Right renal pelvis (tissue), 4 donors: ENCODE results near the gene RTN3. TPM values are rescaled to one million over a fixed set of nuclear protein-coding genes. Genes with fewer than 3 reads are reported as not detected.

Experiments
- polyA plus RNA-seq, 4 donors: library from polyadenylated mRNA; unstranded; fragments of 120-200 nt; gene quantifications; one replicate each; pipeline ENCODE4 v1.2.1, GENCODE V29; 2013; ENCODE audit not compliant: insufficient read length in 4 of 4

The RTN3 gene
- polyA plus RNA-seq, 4 donors: 172 to 196 (median 184) TPM

Other genes starting within 250 kb of the RTN3 start
- under 1 TPM; 0.53 to 0.86 (median 0.68) TPM for gene PLAAT5, start 190.3 kb upstream of the RTN3 start, polyA plus RNA-seq
- gene LGALS12, start 175.4 kb upstream of the RTN3 start, polyA plus RNA-seq: under 1 TPM; 0.12 to 0.14 (median 0.14) TPM
- 10 to 100 TPM; 10.0 to 11.9 (median 11.0) TPM for gene PLAAT4, start 144.7 kb upstream of the RTN3 start, polyA plus RNA-seq
- gene PLAAT2, start 118.1 kb upstream of the RTN3 start, polyA plus RNA-seq: under 1 TPM in 2 of 4 donors, not detected in 2; 0.27 to 0.44 TPM
- 10 to 100 TPM; 11.4 to 21.1 (median 16.6) TPM for gene PLAAT3, start 67.1 kb upstream of the RTN3 start, polyA plus RNA-seq
- gene ATL3, start 10.1 kb upstream of the RTN3 start, polyA plus RNA-seq: 10 to 100 TPM; 16.0 to 21.0 (median 19.2) TPM
- 10 to 100 TPM; 48.6 to 51.1 (median 49.1) TPM for gene ZFTA, start 87.3 kb downstream of the RTN3 start, polyA plus RNA-seq
- 10 to 100 TPM; 28.4 to 37.0 (median 29.2) TPM for gene SPINDOC, start 132.0 kb downstream of the RTN3 start, polyA plus RNA-seq
- gene MARK2, start 157.6 kb downstream of the RTN3 start, polyA plus RNA-seq: 10 to 100 TPM; 31.5 to 39.5 (median 36.9) TPM
- gene RCOR2, start 235.7 kb downstream of the RTN3 start, polyA plus RNA-seq: 10 to 100 TPM; 10.5 to 14.5 (median 13.1) TPM